NCI-H1105 (cell line): ENCODE data around the gene PACRG.

Source experiments
- DNase-seq: peaks from one replicate; lab custom pipeline; 2025; lab: John Stamatoyannopoulos, UW

PACRG gene

GRCh38 chr6:162866656-162867055 is 138.9 kb downstream of the PACRG start:
- no peak for DNase-seq

GRCh38 chr6:162868397-162868796 is 140.6 kb downstream of the PACRG start:
- no peak for DNase-seq

- DNase-seq = no peak
These were observed 144.2 kb downstream of the PACRG start for GRCh38 chr6:162871966-162872365.

- no peak for DNase-seq
These were observed 145.8 kb downstream of the PACRG start for GRCh38 chr6:162873537-162873936.

GRCh38 chr6:162875070-162875469 is 147.3 kb downstream of the PACRG start:
- DNase-seq = no peak

GRCh38 chr6:162882801-162883481 is 155.2 kb downstream of the PACRG start:
- no peak for DNase-seq

- no peak for DNase-seq
These were observed 160.4 kb downstream of the PACRG start for GRCh38 chr6:162887981-162888689.

- no peak for DNase-seq
These were observed 161.5 kb downstream of the PACRG start for GRCh38 chr6:162889303-162889702.

GRCh38 chr6:162898011-162898410 is 170.2 kb downstream of the PACRG start:
- DNase-seq = no peak

- DNase-seq = no peak
These were observed 171.4 kb downstream of the PACRG start for GRCh38 chr6:162899148-162899547.

GRCh38 chr6:162900503-162900902 is 172.7 kb downstream of the PACRG start:
- DNase-seq = no peak

GRCh38 chr6:162904069-162904663 is 176.4 kb downstream of the PACRG start:
- DNase-seq = no peak

GRCh38 chr6:162906479-162906878 is 178.7 kb downstream of the PACRG start:
- DNase-seq = no peak

- no peak for DNase-seq
These were observed 180.2 kb downstream of the PACRG start for GRCh38 chr6:162907876-162908481.

GRCh38 chr6:162913206-162913605 is 185.4 kb downstream of the PACRG start:
- DNase-seq = no peak

GRCh38 chr6:162917506-162917905 is 189.7 kb downstream of the PACRG start:
- no peak for DNase-seq

- DNase-seq = no peak
These were observed 193.3 kb downstream of the PACRG start for GRCh38 chr6:162921062-162921461.

- no peak for DNase-seq
These were observed 193.8 kb downstream of the PACRG start for GRCh38 chr6:162921510-162922040.

- DNase-seq = no peak
These were observed 194.9 kb downstream of the PACRG start for GRCh38 chr6:162922563-162923166.

GRCh38 chr6:162934844-162935243 is 207.1 kb downstream of the PACRG start:
- no peak for DNase-seq

GRCh38 chr6:162940426-162940825 is 212.7 kb downstream of the PACRG start:
- DNase-seq = no peak

- DNase-seq = no peak
These were observed 213.4 kb downstream of the PACRG start for GRCh38 chr6:162941128-162941527.
